Activated naive CD8-positive, alpha-beta T cell treated with anti-CD3 and anti-CD28 coated beads, Interleukin-2, amount 10 ng/mL, durations not matched to agents 7 days and 5 days (primary cell): ENCODE data around the gene LRP1. TPM values are rescaled to one million over a fixed set of nuclear protein-coding genes. Genes with fewer than 3 reads are reported as not detected.
A peak's percentile ranks its signal among the peaks of the same experiment; 100 is the strongest.

Source experiments
- ATAC-seq: fragments of 150-1000 bp; cut with Tn5 transposase; one replicate; pipeline ENCODE4 v1.10.0; 2021; ENCODE audit warnings: low read depth, moderate library complexity
- POLR2A ChIA-PET: fragments of 350-600 bp; sonication (Branson Sonifier 250); formaldehyde crosslinking; loops from one replicate; lab custom pipeline; 2021; ENCODE audit warnings: antibody characterized with exemption; lab: Charles Lee
- DNase-seq: peaks from one replicate; pipeline ENCODE4 v3.0.0; 2021
- H3K27ac Mint-ChIP-seq: one replicate; pipeline ENCODE4 v1.8.0; 2022; ENCODE audit warnings: mild to moderate bottlenecking, mixed read lengths
- H3K27me3 Mint-ChIP-seq: one replicate; pipeline ENCODE4 v1.8.0; 2022; ENCODE audit warnings: mild to moderate bottlenecking, moderate library complexity, mixed read lengths
- H3K36me3 Mint-ChIP-seq: one replicate; pipeline ENCODE4 v1.8.0; 2021; ENCODE audit warnings: mild to moderate bottlenecking, mixed read lengths
- H3K4me1 Mint-ChIP-seq: one replicate; pipeline ENCODE4 v1.8.0; 2021; ENCODE audit warnings: mixed read lengths
- H3K4me3 Mint-ChIP-seq: one replicate; pipeline ENCODE4 v1.8.0; 2022; ENCODE audit warnings: mild to moderate bottlenecking, moderate library complexity, mixed read lengths
- H3K9me3 Mint-ChIP-seq: one replicate; pipeline ENCODE4 v1.8.0; 2021; ENCODE audit warnings: mixed read lengths
- total RNA-seq, 2 experiments: library from RNA; stranded (reverse); gene quantifications; one replicate each; pipeline ENCODE4 v1.2.3, GENCODE V29; 2021

Gene LRP1
- total RNA-seq, 2 experiments from 2014 or later, result 4.9 to 6.1 TPM

- peaks cover 12% of the 10 kb centered on the region for H3K27me3 Mint-ChIP-seq
- ATAC-seq (no peak), DNase-seq (peak; percentile 30)
- no peak overlapping the region for H3K4me3 Mint-ChIP-seq
- no peak overlapping the region for H3K27ac Mint-ChIP-seq
- H3K4me1 Mint-ChIP-seq, result peaks cover 42% of the 10 kb centered on the region
- POLR2A ChIA-PET, result interaction anchor here (2.0 kb wide), 1 partner anchor 9 kb away, joined by 4 read pairs; no protein-coding TSS in a partner anchor
- H3K36me3 Mint-ChIP-seq, result peaks cover 37% of the 10 kb centered on the region
- no peaks in the 10 kb centered on the region for H3K9me3 Mint-ChIP-seq
These were observed 105.3 kb downstream of the LRP1 start for GRCh38 chr12:57233357-57234232.

- POLR2A ChIA-PET, result no interaction called here
- peaks cover 37% of the 10 kb centered on the region for H3K36me3 Mint-ChIP-seq
These were observed 105.9 kb downstream of the LRP1 start for GRCh38 chr12:57234233-57234570.

GRCh38 chr12:57234571-57235016, 106.3 kb downstream of the LRP1 start:
- ATAC-seq (no peak), DNase-seq (no peak)
- Mint-ChIP-seq H3K27ac (no peak overlapping the region), H3K27me3 (peaks cover 15% of the 10 kb centered on the region), H3K4me3 (no peak overlapping the region), H3K4me1 (peaks cover 42% of the 10 kb centered on the region), H3K36me3 (peaks cover 36% of the 10 kb centered on the region), H3K9me3 (no peaks in the 10 kb centered on the region)
- POLR2A ChIA-PET, result no interaction called here

More at GRCh38 chr12:57234233-57234570, 105.9 kb downstream of the LRP1 start:
- ATAC-seq (no peak), DNase-seq (no peak)
- no peaks in the 10 kb centered on the region for H3K9me3 Mint-ChIP-seq
- H3K4me3 Mint-ChIP-seq, result no peak overlapping the region
- H3K4me1 Mint-ChIP-seq, result peaks cover 40% of the 10 kb centered on the region
- peaks cover 15% of the 10 kb centered on the region for H3K27me3 Mint-ChIP-seq
- no peak overlapping the region for H3K27ac Mint-ChIP-seq

GRCh38 chr12:57235017-57235727, 106.9 kb downstream of the LRP1 start:
- POLR2A ChIA-PET, result no interaction called here
- DNase-seq, result peak; percentile 33
- ATAC-seq, result no peak
- Mint-ChIP-seq H3K27me3 (peaks cover 15% of the 10 kb centered on the region), H3K9me3 (no peaks in the 10 kb centered on the region), H3K27ac (no peak overlapping the region), H3K4me3 (no peak overlapping the region), H3K36me3 (peaks cover 32% of the 10 kb centered on the region), H3K4me1 (peaks cover 44% of the 10 kb centered on the region)

GRCh38 chr12:57235728-57236131, 107.4 kb downstream of the LRP1 start:
- H3K4me1 Mint-ChIP-seq, result peaks cover 44% of the 10 kb centered on the region

GRCh38 chr12:57236201-57236924, 108.1 kb downstream of the LRP1 start:
- H3K9me3 Mint-ChIP-seq, result no peaks in the 10 kb centered on the region
- POLR2A ChIA-PET, result interaction anchor here (4.2 to 8.8 kb wide), 3 partner anchors 8 to 22 kb away, joined by 22 to 71 read pairs (median 57); partner anchors contain the start of gene SHMT2
- H3K4me1 Mint-ChIP-seq, result peaks cover 42% of the 10 kb centered on the region
- DNase-seq, result peak; percentile 39
- peaks cover 27% of the 10 kb centered on the region for H3K27me3 Mint-ChIP-seq
- peaks cover 29% of the 10 kb centered on the region for H3K36me3 Mint-ChIP-seq
- no peak for ATAC-seq
- H3K4me3 Mint-ChIP-seq, result no peak overlapping the region
- H3K27ac Mint-ChIP-seq, result no peak overlapping the region

More at GRCh38 chr12:57235728-57236131, 107.4 kb downstream of the LRP1 start:
- Mint-ChIP-seq H3K27me3 (peaks cover 21% of the 10 kb centered on the region), H3K9me3 (no peaks in the 10 kb centered on the region), H3K36me3 (peaks cover 29% of the 10 kb centered on the region), H3K27ac (no peak overlapping the region), H3K4me3 (no peak overlapping the region)
- DNase-seq (peak; percentile 38), ATAC-seq (no peak)
- POLR2A ChIA-PET, result interaction anchor here (8.8 kb wide), 1 partner anchor 7 kb away, joined by 71 read pairs; the partner anchor contains the start of gene SHMT2

- Mint-ChIP-seq H3K27ac (no peak overlapping the region), H3K9me3 (no peaks in the 10 kb centered on the region), H3K36me3 (peaks cover 27% of the 10 kb centered on the region), H3K4me3 (peak overlapping the region; percentile 64), H3K27me3 (peaks cover 34% of the 10 kb centered on the region), H3K4me1 (peaks cover 49% of the 10 kb centered on the region)
- ATAC-seq, result no peak
- DNase-seq, result peak; percentile 46
- POLR2A ChIA-PET, result interaction anchor here (4.2 to 8.8 kb wide), 3 partner anchors 9 to 23 kb away, joined by 22 to 71 read pairs (median 57); partner anchors contain the start of gene SHMT2
These were observed 108.8 kb downstream of the LRP1 start for GRCh38 chr12:57236925-57237595.

GRCh38 chr12:57237596-57237931, 109.3 kb downstream of the LRP1 start:
- H3K9me3 Mint-ChIP-seq, result no peaks in the 10 kb centered on the region
- peak overlapping the region; percentile 64 for H3K4me3 Mint-ChIP-seq
- H3K4me1 Mint-ChIP-seq, result peaks cover 49% of the 10 kb centered on the region
- POLR2A ChIA-PET, result interaction anchor here (4.2 to 8.8 kb wide), 3 partner anchors 9 to 23 kb away, joined by 22 to 71 read pairs (median 57); partner anchors contain the start of gene SHMT2
- peaks cover 25% of the 10 kb centered on the region for H3K36me3 Mint-ChIP-seq
- no peak overlapping the region for H3K27ac Mint-ChIP-seq
- ATAC-seq, result no peak
- peak; percentile 33 for DNase-seq
- peaks cover 38% of the 10 kb centered on the region for H3K27me3 Mint-ChIP-seq

- H3K36me3 Mint-ChIP-seq, result peaks cover 21% of the 10 kb centered on the region
- no peak overlapping the region for H3K27ac Mint-ChIP-seq
- POLR2A ChIA-PET, result interaction anchor here (0.6 to 8.8 kb wide), 5 partner anchors 9 to 24 kb away, joined by 3 to 71 read pairs (median 22); partner anchors contain the start of gene SHMT2
- ATAC-seq (no peak), DNase-seq (peak; percentile 56)
- peaks cover 50% of the 10 kb centered on the region for H3K4me1 Mint-ChIP-seq
- H3K27me3 Mint-ChIP-seq, result peaks cover 40% of the 10 kb centered on the region
- no peaks in the 10 kb centered on the region for H3K9me3 Mint-ChIP-seq
- H3K4me3 Mint-ChIP-seq, result peak overlapping the region; percentile 98
These were observed 109.9 kb downstream of the LRP1 start for GRCh38 chr12:57237932-57238853.

GRCh38 chr12:57238854-57239554, 110.7 kb downstream of the LRP1 start:
- H3K27me3 Mint-ChIP-seq, result peaks cover 42% of the 10 kb centered on the region
- peaks cover 14% of the 10 kb centered on the region for H3K36me3 Mint-ChIP-seq
- no peaks in the 10 kb centered on the region for H3K9me3 Mint-ChIP-seq
- POLR2A ChIA-PET, result interaction anchor here (1.3 to 8.8 kb wide), 5 partner anchors 11 to 127 kb away, joined by 5 to 71 read pairs (median 22); partner anchors contain the start of genes SHMT2 and STAT6
- peaks cover 53% of the 10 kb centered on the region for H3K4me1 Mint-ChIP-seq
- H3K4me3 Mint-ChIP-seq, result peak overlapping the region; percentile 98
- DNase-seq, result peak; percentile 96
- peak overlapping the region; percentile 90 for H3K27ac Mint-ChIP-seq
- ATAC-seq, result peak; percentile 62

GRCh38 chr12:57239587-57240065, 111.3 kb downstream of the LRP1 start:
- peaks cover 9% of the 10 kb centered on the region for H3K36me3 Mint-ChIP-seq

More at GRCh38 chr12:57239587-57240065, 111.3 kb downstream of the LRP1 start:
- DNase-seq (no peak), ATAC-seq (peak; percentile 6)
- Mint-ChIP-seq H3K9me3 (no peaks in the 10 kb centered on the region), H3K27me3 (peaks cover 42% of the 10 kb centered on the region), H3K27ac (peak overlapping the region; percentile 90), H3K4me3 (peak overlapping the region; percentile 98), H3K4me1 (peaks cover 55% of the 10 kb centered on the region)
- POLR2A ChIA-PET, result interaction anchor here (1.3 to 8.8 kb wide), 5 partner anchors 11 to 128 kb away, joined by 5 to 71 read pairs (median 22); partner anchors contain the start of genes SHMT2 and STAT6
